Keratinocyte (primary cell): ENCODE results near the gene HDAC10. TPM values are rescaled to one million over a fixed set of nuclear protein-coding genes. Genes with fewer than 3 reads are reported as not detected.

Experiments
- DNase-seq: peaks from one replicate; pipeline ENCODE4 v3.0.0-alpha.2; 2011; ENCODE audit warnings: low read depth, missing footprints, low spot score
- FAIRE-seq: peaks from 2 replicates; lab custom pipeline; 2011; peaks lifted over from hg19 to GRCh38; lab: Jason Lieb, UNC
- H2AFZ ChIP-seq: 2 replicates; pipeline ENCODE4 v1.6.0; 2012; ENCODE audit warnings: low read length, control low read depth, inconsistent platforms; ENCODE audit not compliant: control insufficient read depth
- H3K27ac ChIP-seq: 2 replicates; pipeline ENCODE4 v1.5.1; 2011; ENCODE audit warnings: low read length; ENCODE audit not compliant: control insufficient read depth, insufficient read depth
- H3K27me3 ChIP-seq: 3 replicates; pipeline ENCODE4 v1.6.0; 2011; ENCODE audit warnings: low read length; ENCODE audit not compliant: control insufficient read depth, insufficient read depth; ENCODE audit errors: extremely low read depth
- H3K36me3 ChIP-seq, 2 experiments: 2 replicates in 1 of 2; 3 replicates in 1 of 2; pipeline ENCODE4 v1.5.1; 2011; ENCODE audit warnings: low read length in 2 of 2, mild to moderate bottlenecking in 1 of 2; ENCODE audit not compliant: control insufficient read depth in 2 of 2, insufficient read depth in 2 of 2; ENCODE audit errors: extremely low read depth in 1 of 2
- H3K4me1 ChIP-seq: 3 replicates; pipeline ENCODE4 v1.5.1; 2011; ENCODE audit warnings: low read length; ENCODE audit not compliant: control insufficient read depth, insufficient read depth; ENCODE audit errors: extremely low read depth
- H3K4me2 ChIP-seq: 3 replicates; pipeline ENCODE4 v1.6.0; 2011; ENCODE audit warnings: low read depth, low read length; ENCODE audit not compliant: control insufficient read depth, insufficient read depth; ENCODE audit errors: extremely low read depth
- H3K4me3 ChIP-seq, 3 experiments: fragments of 200-600 bp in 1 of 3; sonication (generic) in 1 of 3; 2 replicates in 2 of 3; 3 replicates in 1 of 3; pipeline ENCODE4 v1.5.1; 2011 to 2016; ENCODE audit warnings: low read length in 3 of 3, mild to moderate bottlenecking in 3 of 3, control low read depth in 2 of 3, inconsistent platforms in 1 of 3, low read depth in 1 of 3, mixed read lengths in 1 of 3, mixed run types in 1 of 3, moderate library complexity in 1 of 3; ENCODE audit not compliant: control insufficient read depth in 2 of 3, insufficient read depth in 2 of 3; ENCODE audit errors: extremely low read depth in 1 of 3
- H3K79me2 ChIP-seq: 2 replicates; pipeline ENCODE4 v1.6.0; 2012; ENCODE audit warnings: low read length; ENCODE audit not compliant: control insufficient read depth, insufficient read depth
- H3K9ac ChIP-seq: 3 replicates; pipeline ENCODE4 v1.6.0; 2011; ENCODE audit warnings: low read length; ENCODE audit not compliant: control insufficient read depth, insufficient read depth; ENCODE audit errors: extremely low read depth
- H3K9me1 ChIP-seq: 3 replicates; pipeline ENCODE4 v1.6.0; 2011; ENCODE audit warnings: low read length; ENCODE audit not compliant: control insufficient read depth, insufficient read depth; ENCODE audit errors: extremely low read depth
- H3K9me3 ChIP-seq: 2 replicates; pipeline ENCODE4 v1.5.1; 2012; ENCODE audit warnings: low read depth, low read length; ENCODE audit not compliant: control insufficient read depth
- H4K20me1 ChIP-seq: 3 replicates; pipeline ENCODE4 v1.6.0; 2011; ENCODE audit warnings: low read length; ENCODE audit not compliant: control insufficient read depth, insufficient read depth; ENCODE audit errors: extremely low read depth
- EZH2 ChIP-seq: IDR thresholded peaks from one replicate; pipeline ENCODE4 v1.6.1; 2012; ENCODE audit warnings: inconsistent platforms, mild to moderate bottlenecking, low read length, moderate library complexity
- dilution Hi-C: fragments of 300-500 bp; cut with MboI; formaldehyde crosslinking; loops from one replicate; pipeline ENCODE4 v1.7.0; 2020; ENCODE audit warnings: low sequenced_read_pairs; ENCODE audit not compliant: extremely low pct_ligation_motif_present
- polyA plus RNA-seq, 5 experiments: library from polyadenylated mRNA; depleted of rRNA in 3 of 5; stranded (reverse) in 3 of 5; stranded (forward) in 1 of 5; unstranded in 1 of 5; fragments of >200 nt; gene quantifications; 1 replicate in 1 of 5; 2 replicates in 3 of 5; 3 replicates in 1 of 5; pipeline versions ENCODE4 v1.2.1 to v1.2.3, GENCODE V29; 2011 to 2012; ENCODE audit warnings: missing spikeins in 2 of 5, low read depth in 1 of 5, low replicate concordance in 1 of 5
- TF ChIP-seq, protein P1 (sequence below), 3 experiments: IDR thresholded peaks in 1 of 3; conservative IDR thresholded peaks in 1 of 3; optimal IDR thresholded peaks in 1 of 3; 2 replicates in 2 of 3; 3 replicates in 1 of 3; pipeline versions ENCODE3 to v1.5.1; 2011; ENCODE audit warnings: low read length in 3 of 3, mild to moderate bottlenecking in 3 of 3, moderate library complexity in 2 of 3, control low read depth in 1 of 3, inconsistent platforms in 1 of 3; ENCODE audit not compliant: insufficient read depth in 2 of 3; ENCODE audit errors: extremely low read depth in 1 of 3

HDAC10 gene
- polyA plus RNA-seq, 1 donor (not counting 4 experiments of a cell fraction or from before 2014, with no cell fraction given) = 4.7 TPM

DNA sequence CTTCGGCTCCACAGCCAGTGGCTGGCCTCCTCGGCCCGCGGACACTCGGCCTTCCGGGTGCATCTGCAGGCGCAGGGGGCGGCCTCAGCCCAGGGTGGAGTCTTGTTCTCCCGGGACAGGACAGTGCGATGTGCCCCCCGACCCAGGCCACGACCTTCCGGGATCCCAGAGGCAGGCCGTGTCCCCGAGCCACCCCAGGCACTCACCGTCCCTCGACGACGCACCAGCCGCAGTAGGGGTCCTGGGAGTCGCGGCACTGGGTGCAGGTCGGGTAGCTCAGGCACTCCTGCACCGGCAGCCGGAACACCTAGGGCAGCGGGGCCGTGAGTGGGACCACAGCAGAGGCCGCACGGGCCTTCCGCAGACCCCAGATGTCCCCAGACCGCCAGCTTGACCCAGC is 36.7 kb upstream of the HDAC10 start:
- Histone ChIP-seq H3K36me3 (peaks cover 24 to 31% of the 10 kb centered on the region in 2 experiments), H3K4me1 (peaks cover 7% of the 10 kb centered on the region), H3K9me1 (no peaks in the 10 kb centered on the region), H3K4me3 (no peak overlapping the region), H3K27me3 (no peaks in the 10 kb centered on the region), H3K9ac (no peak overlapping the region), H3K4me2 (no peak overlapping the region), H3K27ac (no peak overlapping the region), H3K9me3 (no peaks in the 10 kb centered on the region), H3K79me2 (peaks cover 56% of the 10 kb centered on the region), H2AFZ (no peak overlapping the region), H4K20me1 (peaks cover 10% of the 10 kb centered on the region)
- FAIRE-seq (no peak), DNase-seq (no peak)
- dilution Hi-C loops = no loop called here
- TF ChIP-seq EZH2 = no peak
- TF ChIP-seq, protein P1, sequence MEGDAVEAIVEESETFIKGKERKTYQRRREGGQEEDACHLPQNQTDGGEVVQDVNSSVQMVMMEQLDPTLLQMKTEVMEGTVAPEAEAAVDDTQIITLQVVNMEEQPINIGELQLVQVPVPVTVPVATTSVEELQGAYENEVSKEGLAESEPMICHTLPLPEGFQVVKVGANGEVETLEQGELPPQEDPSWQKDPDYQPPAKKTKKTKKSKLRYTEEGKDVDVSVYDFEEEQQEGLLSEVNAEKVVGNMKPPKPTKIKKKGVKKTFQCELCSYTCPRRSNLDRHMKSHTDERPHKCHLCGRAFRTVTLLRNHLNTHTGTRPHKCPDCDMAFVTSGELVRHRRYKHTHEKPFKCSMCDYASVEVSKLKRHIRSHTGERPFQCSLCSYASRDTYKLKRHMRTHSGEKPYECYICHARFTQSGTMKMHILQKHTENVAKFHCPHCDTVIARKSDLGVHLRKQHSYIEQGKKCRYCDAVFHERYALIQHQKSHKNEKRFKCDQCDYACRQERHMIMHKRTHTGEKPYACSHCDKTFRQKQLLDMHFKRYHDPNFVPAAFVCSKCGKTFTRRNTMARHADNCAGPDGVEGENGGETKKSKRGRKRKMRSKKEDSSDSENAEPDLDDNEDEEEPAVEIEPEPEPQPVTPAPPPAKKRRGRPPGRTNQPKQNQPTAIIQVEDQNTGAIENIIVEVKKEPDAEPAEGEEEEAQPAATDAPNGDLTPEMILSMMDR (optimal IDR thresholded peaks at IDR 0.05 in 1 of 3, IDR thresholded peaks at IDR 0.05 in 1 of 3, conservative IDR thresholded peaks at IDR 0.05 in 1 of 3; ENCODE audit: extremely low read depth in 1 of 3, insufficient read depth in 2 of 3, low read length in 3 of 3) = no peak

DNA sequence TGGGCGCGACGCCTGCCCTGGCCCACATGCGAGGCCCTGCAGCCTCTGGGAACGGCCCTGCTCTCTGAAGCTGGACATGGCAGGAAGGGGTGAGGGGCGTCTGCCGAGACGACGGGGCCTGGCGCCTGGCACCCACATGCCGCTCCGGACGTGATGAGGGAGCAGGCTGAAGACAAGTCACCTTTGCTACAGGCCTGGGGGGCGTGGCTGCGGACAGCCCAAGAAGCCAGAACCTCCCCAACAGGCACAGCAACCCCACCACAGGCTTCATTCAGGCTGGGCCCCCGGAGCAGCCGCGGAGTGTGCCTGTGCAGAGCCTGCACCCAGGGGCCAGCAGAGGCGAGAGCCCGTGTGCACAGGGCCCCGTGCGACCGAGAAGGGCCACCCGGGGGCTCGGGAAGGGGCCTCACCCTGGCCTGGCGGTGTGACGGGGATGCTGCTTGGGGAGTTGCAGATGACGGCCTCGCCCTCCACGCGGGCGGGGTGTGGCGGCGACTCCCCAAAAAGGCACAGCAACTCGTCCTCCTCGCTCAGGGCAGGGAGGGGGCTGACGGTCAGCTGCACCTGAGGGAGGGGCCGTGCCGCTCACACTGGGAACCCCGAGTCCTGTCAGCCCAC is 35.7 kb upstream of the HDAC10 start:
- no peak overlapping the region for H2AFZ ChIP-seq
- H3K4me1 ChIP-seq = peaks cover 13% of the 10 kb centered on the region
- no peaks in the 10 kb centered on the region for H3K9me1 ChIP-seq
- FAIRE-seq = no peak
- dilution Hi-C loops = no loop called here
- H3K27ac ChIP-seq = no peak overlapping the region
- H3K4me3 ChIP-seq = no peak overlapping the region
- H3K27me3 ChIP-seq = no peaks in the 10 kb centered on the region
- no peak overlapping the region for H3K4me2 ChIP-seq
- H3K9me3 ChIP-seq = no peaks in the 10 kb centered on the region
- H3K79me2 ChIP-seq = peaks cover 50% of the 10 kb centered on the region
- H3K36me3 ChIP-seq = peaks cover 29 to 33% of the 10 kb centered on the region in 2 experiments
- TF ChIP-seq, protein P1 (optimal IDR thresholded peaks at IDR 0.05 in 1 of 3, IDR thresholded peaks at IDR 0.05 in 1 of 3, conservative IDR thresholded peaks at IDR 0.05 in 1 of 3; ENCODE audit: extremely low read depth in 1 of 3, insufficient read depth in 2 of 3, low read length in 3 of 3) = no peak
- DNase-seq = no peak
- no peak overlapping the region for H3K9ac ChIP-seq
- H4K20me1 ChIP-seq = peaks cover 8% of the 10 kb centered on the region
